ENCODE data around the gene ABTB2. TPM values are rescaled to one million over a fixed set of nuclear protein-coding genes. Genes with fewer than 3 reads are reported as not detected.
"Not testable (repeated sequence)": the region's sequence is repeated elsewhere in the genome, so short reads cannot be mapped to it uniquely, and the experiment has no call there.

The ABTB2 gene
- total RNA-seq, 2 donors from 2014 or later = 8.6 to 8.7 TPM

- intact Hi-C loops (cut with DNase I) = loop anchor here (5.0 kb wide), 2 partner anchors 167 to 1962 kb away; partner anchors contain the start of gene ABTB2 (in 1 of the 2)
- DNase-seq (ENCODE audit: low spot score) = no peak
Observed at GRCh38 chr11:34190192-34191139, 167.3 kb downstream of the ABTB2 start.

- DNase-seq (ENCODE audit: low spot score) = no peak
- intact Hi-C loops (cut with DNase I) = no loop called here
Observed at GRCh38 chr11:34189191-34189590, 168.6 kb downstream of the ABTB2 start.

- intact Hi-C loops (cut with DNase I) = no loop called here
- no peak for DNase-seq (ENCODE audit: low spot score)
Observed at GRCh38 chr11:34188181-34188580, 169.6 kb downstream of the ABTB2 start.

GRCh38 chr11:34185926-34186841 lies 171.6 kb downstream of the ABTB2 start:
- no peak for DNase-seq (ENCODE audit: low spot score)
- intact Hi-C loops (cut with DNase I) = no loop called here

- no peak for DNase-seq (ENCODE audit: low spot score)
- intact Hi-C loops (cut with DNase I) = no loop called here
Observed at GRCh38 chr11:34184505-34185015, 173.2 kb downstream of the ABTB2 start.

- no peak for DNase-seq (ENCODE audit: low spot score)
- intact Hi-C loops (cut with DNase I) = loop anchor here in 1 of 2 donors (1.0 kb wide), 1 partner anchor 18 kb away; no protein-coding TSS in a partner anchor
Observed at GRCh38 chr11:34183848-34184391, 173.9 kb downstream of the ABTB2 start.

- no peak for DNase-seq (ENCODE audit: low spot score)
- intact Hi-C loops (cut with DNase I) = loop anchor here in 1 of 2 donors (1.0 kb wide), 1 partner anchor 17 kb away; no protein-coding TSS in a partner anchor
Observed at GRCh38 chr11:34182921-34183685, 174.7 kb downstream of the ABTB2 start.

GRCh38 chr11:34182425-34182824 lies 175.4 kb downstream of the ABTB2 start:
- intact Hi-C loops (cut with DNase I) = no loop called here
- no peak for DNase-seq (ENCODE audit: low spot score)

GRCh38 chr11:34181856-34182405 lies 175.9 kb downstream of the ABTB2 start:
- intact Hi-C loops (cut with DNase I) = no loop called here
- no peak for DNase-seq (ENCODE audit: low spot score)

- no peak for DNase-seq (ENCODE audit: low spot score)
- intact Hi-C loops (cut with DNase I) = no loop called here
Observed at GRCh38 chr11:34181251-34181650, 176.6 kb downstream of the ABTB2 start.

GRCh38 chr11:34180814-34181165 lies 177.0 kb downstream of the ABTB2 start:
- intact Hi-C loops (cut with DNase I); DNase-seq (ENCODE audit: low spot score): not testable (repeated sequence)

GRCh38 chr11:34180040-34180813 lies 177.6 kb downstream of the ABTB2 start:
- intact Hi-C loops (cut with DNase I) = no loop called here
- no peak for DNase-seq (ENCODE audit: low spot score)

- DNase-seq (ENCODE audit: low spot score) = no peak
- intact Hi-C loops (cut with DNase I) = no loop called here
Observed at GRCh38 chr11:34179026-34179675, 178.7 kb downstream of the ABTB2 start.

GRCh38 chr11:34178209-34178821 lies 179.5 kb downstream of the ABTB2 start:
- intact Hi-C loops (cut with DNase I) = no loop called here
- DNase-seq (ENCODE audit: low spot score) = no peak

- no peak for DNase-seq (ENCODE audit: low spot score)
- intact Hi-C loops (cut with DNase I) = no loop called here
Observed at GRCh38 chr11:34176751-34177209, 181.0 kb downstream of the ABTB2 start.

- intact Hi-C loops (cut with DNase I) = loop anchor here in 1 of 2 donors (2.0 kb wide), 1 partner anchor 183 kb away; the partner anchor contains the start of gene ABTB2
- DNase-seq (ENCODE audit: low spot score) = no peak
Observed at GRCh38 chr11:34175284-34176019, 182.4 kb downstream of the ABTB2 start.

Measured in posterior vena cava (tissue), 2 donors.